Thyroid gland (tissue), 4 donors: ENCODE measurements around the gene IL17B. TPM values are rescaled to one million over a fixed set of nuclear protein-coding genes. Genes with fewer than 3 reads are reported as not detected.
A peak's percentile ranks its signal among the peaks of the same experiment; 100 is the strongest.

Experiments used
- DNase-seq, 2 donors: peaks; one replicate each; pipeline ENCODE4 v3.0.0-alpha.2; 2019
- H3K27ac ChIP-seq, 3 donors: fragments of 200-600 bp; sonication (generic); 1 replicate in 2 of 3; 2 replicates in 1 of 3; pipeline ENCODE4 v1.5.1; 2016 to 2019; ENCODE audit warnings: mild to moderate bottlenecking in 1 of 3, moderate library complexity in 1 of 3
- H3K27me3 ChIP-seq: fragments of 200-600 bp; sonication (generic); one replicate; pipeline ENCODE4 v1.5.1; 2019
- H3K36me3 ChIP-seq, 2 donors: fragments of 200-600 bp; sonication (generic); one replicate each; pipeline ENCODE4 v1.5.1; 2016 to 2019
- H3K4me1 ChIP-seq, 2 donors: fragments of 200-600 bp; sonication (generic); one replicate each; pipeline ENCODE4 v1.5.1; 2017 to 2019
- H3K4me3 ChIP-seq, 3 donors: fragments of 200-600 bp; sonication (generic); replicated peaks in 1 of 3; 1 replicate in 2 of 3; 2 replicates in 1 of 3; pipeline ENCODE4 v1.5.1; 2016; ENCODE audit warnings: mild to moderate bottlenecking in 1 of 3
- H3K9me3 ChIP-seq: fragments of 200-600 bp; sonication (generic); one replicate; pipeline ENCODE4 v1.5.1; 2017
- CTCF ChIP-seq, 6 experiments: fragments of 200-600 bp in 3 of 6; fragments of 450-650 bp in 3 of 6; sonication (generic) in 3 of 6; IDR thresholded peaks; one replicate each; pipeline ENCODE4 v1.5.1; 2016 to 2019; ENCODE audit warnings: antibody characterized with exemption in 6 of 6, mild to moderate bottlenecking in 2 of 6, inconsistent platforms in 1 of 6, moderate library complexity in 1 of 6
- POLR2A ChIP-seq, 2 donors: fragments of 450-650 bp; IDR thresholded peaks; one replicate each; pipeline ENCODE4 v1.6.1; 2017; ENCODE audit warnings: antibody characterized with exemption in 2 of 2, mild to moderate bottlenecking in 2 of 2, moderate library complexity in 1 of 2
- WGBS, 2 donors: methylation state at CpG; one replicate each; pipeline ENCODE4 v1.1.5; 2017; 5-methylcytosine and 5-hydroxymethylcytosine counted together
- intact Hi-C: fragments of 100-400 bp; cut with DNase I; formaldehyde crosslinking; loops from one replicate; pipeline ENCODE4 v1.15.1; 2023
- total RNA-seq, 4 donors: library from RNA; depleted of rRNA; stranded (reverse); fragments of >200 nt; gene quantifications; one replicate each; pipeline ENCODE4 v1.2.3, GENCODE V29; 2016

Gene IL17B
- total RNA-seq, 4 donors from 2014 or later: 1.7 TPM; not detected in 3

- no peaks in the 10 kb centered on the region for H3K9me3 ChIP-seq
- intact Hi-C loops: no loop called here
- no peak for DNase-seq
- 83 to 85% methylated on average over 4 of the region's 4 CpGs for WGBS, 2 donors
- no peaks in the 10 kb centered on the region for H3K4me1 ChIP-seq
- no peak overlapping the region for H3K4me3 ChIP-seq
- H3K27me3 ChIP-seq: no peaks in the 10 kb centered on the region
- TF ChIP-seq POLR2A (IDR thresholded peaks at IDR 0.05): no peak
- no peak for TF ChIP-seq CTCF (IDR thresholded peaks at IDR 0.05)
- peaks cover 34 to 56% of the 10 kb centered on the region in 2 donors for H3K36me3 ChIP-seq
- H3K27ac ChIP-seq: no peak overlapping the region
These were observed 26.9 kb downstream of the IL17B start for GRCh38 chr5:149352169-149352568.

GRCh38 chr5:149349382-149349781 is 29.7 kb downstream of the IL17B start:
- Histone ChIP-seq H3K4me3 (no peak overlapping the region), H3K4me1 (peaks cover 5 to 12% of the 10 kb centered on the region in 2 donors), H3K36me3 (peaks cover 34 to 56% of the 10 kb centered on the region in 2 donors), H3K9me3 (no peaks in the 10 kb centered on the region), H3K27ac (no peak overlapping the region), H3K27me3 (no peaks in the 10 kb centered on the region)
- TF ChIP-seq POLR2A (IDR thresholded peaks at IDR 0.05): no peak
- no peak for TF ChIP-seq CTCF (IDR thresholded peaks at IDR 0.05)
- no peak for DNase-seq
- WGBS, 2 donors: 94 to 97% methylated on average over 4 of the region's 4 CpGs
- intact Hi-C loops: no loop called here

- no peaks in the 10 kb centered on the region for H3K27me3 ChIP-seq
- intact Hi-C loops: no loop called here
- H3K36me3 ChIP-seq: peaks cover 34 to 49% of the 10 kb centered on the region in 2 donors
- 76 to 86% methylated on average over 1 of the region's 1 CpG for WGBS, 2 donors
- H3K4me1 ChIP-seq: peaks cover 6 to 12% of the 10 kb centered on the region in 2 donors
- no peak for DNase-seq
- no peak overlapping the region for H3K27ac ChIP-seq
- TF ChIP-seq POLR2A (IDR thresholded peaks at IDR 0.05): no peak
- no peak for TF ChIP-seq CTCF (IDR thresholded peaks at IDR 0.05)
- no peak overlapping the region for H3K4me3 ChIP-seq
- no peaks in the 10 kb centered on the region for H3K9me3 ChIP-seq
These were observed 30.6 kb downstream of the IL17B start for GRCh38 chr5:149348518-149348917.

GRCh38 chr5:149345892-149346222 is 33.2 kb downstream of the IL17B start:
- peak overlapping the region in 2 of 3 donors; percentile 47 to 68 for H3K27ac ChIP-seq
- H3K4me1 ChIP-seq: peaks cover 6 to 12% of the 10 kb centered on the region in 2 donors
- no peak for TF ChIP-seq CTCF (IDR thresholded peaks at IDR 0.05)
- peaks cover 24 to 25% of the 10 kb centered on the region in 2 donors for H3K36me3 ChIP-seq
- peak overlapping the region; percentile 21 to 81 (median 71) for H3K4me3 ChIP-seq
- WGBS, 2 donors: 2% methylated on average over 11 of the region's 11 CpGs
- no peaks in the 10 kb centered on the region for H3K27me3 ChIP-seq
- DNase-seq: no peak
- intact Hi-C loops: no loop called here
- no peaks in the 10 kb centered on the region for H3K9me3 ChIP-seq

- WGBS, 2 donors: 1 to 2% methylated on average over 22 to 46 of the region's 54 CpGs
- intact Hi-C loops: no loop called here
These were observed 33.8 kb downstream of the IL17B start, which contains the start of gene GRPEL2 for GRCh38 chr5:149345147-149345891. Gene GRPEL2, plus strand, starts transcription at chr5:149345499. Its CDS starts 41 bp downstream, at chr5:149345540.

More at GRCh38 chr5:149345147-149345891, 33.8 kb downstream of the IL17B start, which contains the start of gene GRPEL2:
- H3K27me3 ChIP-seq: no peaks in the 10 kb centered on the region
- H3K36me3 ChIP-seq: peaks cover 19% of the 10 kb centered on the region in 2 donors
- TF ChIP-seq POLR2A (IDR thresholded peaks at IDR 0.05): peak in 1 of 2 donors; percentile 71
- peak in 1 of 6 experiments; percentile 3 for TF ChIP-seq CTCF (IDR thresholded peaks at IDR 0.05)
- peak within 1 kb of the TSS; percentile 29 to 72 (median 68) for H3K27ac ChIP-seq
- H3K4me3 ChIP-seq: peak within 1 kb of the TSS; percentile 21 to 81 (median 71)
- DNase-seq: peak; percentile 94 to 96
- peaks cover 6 to 12% of the 10 kb centered on the region in 2 donors for H3K4me1 ChIP-seq
- no peaks in the 10 kb centered on the region for H3K9me3 ChIP-seq
